HepG2 (cell line): ENCODE data around the gene BDP1. TPM values are rescaled to one million over a fixed set of nuclear protein-coding genes. Genes with fewer than 3 reads are reported as not detected.

ENCODE experiments used
- HOXD1 ChIP-seq: sonication (generic); formaldehyde crosslinking; IDR thresholded peaks from 2 replicates; pipeline ENCODE4 v1.5.0; 2020; ENCODE audit warnings: missing genetic modification reagents
- KMT2A ChIP-seq: sonication (generic); formaldehyde crosslinking; IDR thresholded peaks from 2 replicates; pipeline ENCODE4 v1.4.0; 2020; ENCODE audit warnings: missing genetic modification reagents
- SATB2 ChIP-seq: sonication (generic); formaldehyde crosslinking; IDR thresholded peaks from 2 replicates; pipeline ENCODE4 v1.5.0; 2020; ENCODE audit warnings: missing genetic modification reagents
- YY1 ChIP-seq: IDR thresholded peaks from 2 replicates; pipeline ENCODE4 v1.6.1; 2011; ENCODE audit warnings: low read length, low read depth, moderate library complexity, mild to moderate bottlenecking; ENCODE audit not compliant: insufficient read depth, insufficient replicate concordance
- ZC3H13 ChIP-seq: sonication (generic); formaldehyde crosslinking; IDR thresholded peaks from 2 replicates; pipeline ENCODE4 v1.8.1; 2023; ENCODE audit warnings: mild to moderate bottlenecking, missing genetic modification reagents, moderate library complexity
- ZC3H4 ChIP-seq: sonication (generic); formaldehyde crosslinking; IDR thresholded peaks from 2 replicates; pipeline ENCODE4 v1.4.0; 2020; ENCODE audit warnings: missing genetic modification reagents, borderline replicate concordance
- ZNF430 ChIP-seq: sonication (generic); formaldehyde crosslinking; IDR thresholded peaks from 2 replicates; pipeline ENCODE4 v1.9.0; 2021; ENCODE audit warnings: mild to moderate bottlenecking, missing genetic modification reagents
- ZNF83 ChIP-seq: sonication (generic); formaldehyde crosslinking; IDR thresholded peaks from 2 replicates; pipeline ENCODE4 v1.4.0; 2020; ENCODE audit warnings: missing genetic modification reagents, mild to moderate bottlenecking, borderline replicate concordance
- polyA plus RNA-seq, 8 experiments: library from polyadenylated mRNA; depleted of rRNA in 3 of 8; stranded (reverse) in 7 of 8; unstranded in 1 of 8; fragments of >200 nt; fragmentation: Illumina TruSeq in 4 of 8; extraction: Trizol in 4 of 8; gene quantifications; 2 replicates each; pipeline versions ENCODE4 v1.2.1 to v1.2.3, GENCODE V29; 2011 to 2016; ENCODE audit warnings: low read depth in 4 of 8, missing spikeins in 1 of 8, mixed read lengths in 1 of 8; ENCODE audit not compliant: insufficient read depth in 1 of 8
- total RNA-seq, 5 experiments: library from RNA; depleted of rRNA; stranded (reverse); fragments of >200 nt; fragmentation: Illumina TruSeq; extraction: Trizol; gene quantifications; 2 replicates each; pipeline ENCODE4 v1.2.3, GENCODE V29; 2016; ENCODE audit warnings: low read depth in 1 of 5
- TF ChIP-seq, protein P1 (sequence below): sonication (generic); formaldehyde crosslinking; IDR thresholded peaks from 2 replicates; pipeline ENCODE4 v1.5.1; 2020; ENCODE audit warnings: mild to moderate bottlenecking, missing genetic modification reagents, moderate library complexity

The BDP1 gene
- total and polyA plus RNA-seq, 2 of the 13 experiments (the other 11 are each of a cell fraction or from before 2014, with no cell fraction given) = 10.2 to 22.4 TPM

DNA sequence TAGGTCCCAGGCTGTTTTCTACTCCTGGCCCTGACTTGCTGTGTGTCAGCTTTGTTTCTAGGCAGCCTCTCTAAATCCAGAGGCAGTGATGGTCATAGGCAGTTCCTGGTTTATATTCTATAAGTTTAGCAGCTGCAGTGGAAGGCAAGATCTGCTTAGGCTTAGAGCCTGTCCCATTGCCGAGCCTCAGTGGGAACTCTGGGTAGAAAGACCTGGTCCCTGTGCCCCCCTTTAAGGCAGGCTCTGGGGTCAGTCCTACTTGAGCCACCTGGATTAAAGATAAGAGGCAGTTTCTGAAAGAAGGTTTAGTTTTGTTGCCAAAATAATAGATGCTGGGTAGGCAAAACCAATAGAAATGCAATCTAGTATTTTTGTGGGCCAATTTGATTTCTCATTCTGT lies 145.3 kb downstream of the BDP1 start (continued):
- TF ChIP-seq, protein P1, sequence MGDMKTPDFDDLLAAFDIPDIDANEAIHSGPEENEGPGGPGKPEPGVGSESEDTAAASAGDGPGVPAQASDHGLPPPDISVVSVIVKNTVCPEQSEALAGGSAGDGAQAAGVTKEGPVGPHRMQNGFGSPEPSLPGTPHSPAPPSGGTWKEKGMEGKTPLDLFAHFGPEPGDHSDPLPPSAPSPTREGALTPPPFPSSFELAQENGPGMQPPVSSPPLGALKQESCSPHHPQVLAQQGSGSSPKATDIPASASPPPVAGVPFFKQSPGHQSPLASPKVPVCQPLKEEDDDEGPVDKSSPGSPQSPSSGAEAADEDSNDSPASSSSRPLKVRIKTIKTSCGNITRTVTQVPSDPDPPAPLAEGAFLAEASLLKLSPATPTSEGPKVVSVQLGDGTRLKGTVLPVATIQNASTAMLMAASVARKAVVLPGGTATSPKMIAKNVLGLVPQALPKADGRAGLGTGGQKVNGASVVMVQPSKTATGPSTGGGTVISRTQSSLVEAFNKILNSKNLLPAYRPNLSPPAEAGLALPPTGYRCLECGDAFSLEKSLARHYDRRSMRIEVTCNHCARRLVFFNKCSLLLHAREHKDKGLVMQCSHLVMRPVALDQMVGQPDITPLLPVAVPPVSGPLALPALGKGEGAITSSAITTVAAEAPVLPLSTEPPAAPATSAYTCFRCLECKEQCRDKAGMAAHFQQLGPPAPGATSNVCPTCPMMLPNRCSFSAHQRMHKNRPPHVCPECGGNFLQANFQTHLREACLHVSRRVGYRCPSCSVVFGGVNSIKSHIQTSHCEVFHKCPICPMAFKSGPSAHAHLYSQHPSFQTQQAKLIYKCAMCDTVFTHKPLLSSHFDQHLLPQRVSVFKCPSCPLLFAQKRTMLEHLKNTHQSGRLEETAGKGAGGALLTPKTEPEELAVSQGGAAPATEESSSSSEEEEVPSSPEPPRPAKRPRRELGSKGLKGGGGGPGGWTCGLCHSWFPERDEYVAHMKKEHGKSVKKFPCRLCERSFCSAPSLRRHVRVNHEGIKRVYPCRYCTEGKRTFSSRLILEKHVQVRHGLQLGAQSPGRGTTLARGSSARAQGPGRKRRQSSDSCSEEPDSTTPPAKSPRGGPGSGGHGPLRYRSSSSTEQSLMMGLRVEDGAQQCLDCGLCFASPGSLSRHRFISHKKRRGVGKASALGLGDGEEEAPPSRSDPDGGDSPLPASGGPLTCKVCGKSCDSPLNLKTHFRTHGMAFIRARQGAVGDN (CRISPR knock-in tag) = no peak
- TF ChIP-seq SATB2 (CRISPR knock-in tag) (no peak), ZNF430 (CRISPR knock-in tag) (no peak), HOXD1 (CRISPR knock-in tag) (no peak), KMT2A (CRISPR knock-in tag) (no peak), ZNF83 (CRISPR knock-in tag) (no peak), YY1 (no peak), ZC3H13 (no peak), ZC3H4 (CRISPR knock-in tag) (no peak)
